AG04449 (cell line): Measurements from ENCODE around the gene DCXR.

Source experiments
- CTCF ChIA-PET: fragments of 350-600 bp; formaldehyde crosslinking; extraction: SDS; loops from one replicate; lab custom pipeline; 2021; ENCODE audit warnings: antibody characterized with exemption; lab: Yijun Ruan, JAX
- POLR2A ChIA-PET: fragments of 400-600, 350-600 bp; formaldehyde crosslinking; extraction: SDS; loops from one replicate; lab custom pipeline; 2020; ENCODE audit warnings: antibody characterized with exemption, inconsistent platforms; lab: Yijun Ruan, JAX
- DNase-seq: peaks from one replicate; pipeline ENCODE4 v3.0.0-alpha.2; 2010; ENCODE audit warnings: low read depth, low spot score
- H3K4me3 ChIP-seq: 2 replicates; pipeline ENCODE4 v1.5.1; 2011; ENCODE audit warnings: low read depth, mild to moderate bottlenecking, control low read depth, low read length
- TF ChIP-seq, protein P1 (sequence below): IDR thresholded peaks from one replicate; pipeline ENCODE4 v1.5.1; 2011; ENCODE audit warnings: mild to moderate bottlenecking, moderate library complexity, low read length, control low read depth, inconsistent platforms; ENCODE audit not compliant: insufficient read depth; ENCODE audit errors: missing control alignments

Gene DCXR

GRCh38 chr17:82009413-82009812 is 28.1 kb downstream of the DCXR start:
- POLR2A ChIA-PET: interaction anchor here (1.5 kb wide), 1 partner anchor 13 kb away, joined by 4 read pairs; no protein-coding TSS in a partner anchor
- H3K4me3 ChIP-seq: no peak overlapping the region
- DNase-seq: no peak
- TF ChIP-seq, protein P1, sequence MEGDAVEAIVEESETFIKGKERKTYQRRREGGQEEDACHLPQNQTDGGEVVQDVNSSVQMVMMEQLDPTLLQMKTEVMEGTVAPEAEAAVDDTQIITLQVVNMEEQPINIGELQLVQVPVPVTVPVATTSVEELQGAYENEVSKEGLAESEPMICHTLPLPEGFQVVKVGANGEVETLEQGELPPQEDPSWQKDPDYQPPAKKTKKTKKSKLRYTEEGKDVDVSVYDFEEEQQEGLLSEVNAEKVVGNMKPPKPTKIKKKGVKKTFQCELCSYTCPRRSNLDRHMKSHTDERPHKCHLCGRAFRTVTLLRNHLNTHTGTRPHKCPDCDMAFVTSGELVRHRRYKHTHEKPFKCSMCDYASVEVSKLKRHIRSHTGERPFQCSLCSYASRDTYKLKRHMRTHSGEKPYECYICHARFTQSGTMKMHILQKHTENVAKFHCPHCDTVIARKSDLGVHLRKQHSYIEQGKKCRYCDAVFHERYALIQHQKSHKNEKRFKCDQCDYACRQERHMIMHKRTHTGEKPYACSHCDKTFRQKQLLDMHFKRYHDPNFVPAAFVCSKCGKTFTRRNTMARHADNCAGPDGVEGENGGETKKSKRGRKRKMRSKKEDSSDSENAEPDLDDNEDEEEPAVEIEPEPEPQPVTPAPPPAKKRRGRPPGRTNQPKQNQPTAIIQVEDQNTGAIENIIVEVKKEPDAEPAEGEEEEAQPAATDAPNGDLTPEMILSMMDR: no peak
- CTCF ChIA-PET: interaction anchor here (1.0 to 5.3 kb wide), 4 partner anchors 11 to 50 kb away, joined by 3 to 46 read pairs (median 8); partner anchors contain the start of genes CENPX and LRRC45

- ChIA-PET POLR2A (interaction anchor here (1.5 kb wide), 1 partner anchor 13 kb away, joined by 4 read pairs; no protein-coding TSS in a partner anchor), CTCF (interaction anchor here (0.8 to 5.3 kb wide), 5 partner anchors 12 to 50 kb away, joined by 3 to 46 read pairs (median 4); partner anchors contain the start of genes CENPX and LRRC45)
- H3K4me3 ChIP-seq: no peak overlapping the region
- DNase-seq: no peak
- TF ChIP-seq, protein P1: no peak
These were observed 28.5 kb downstream of the DCXR start for GRCh38 chr17:82008941-82009405.

DNA sequence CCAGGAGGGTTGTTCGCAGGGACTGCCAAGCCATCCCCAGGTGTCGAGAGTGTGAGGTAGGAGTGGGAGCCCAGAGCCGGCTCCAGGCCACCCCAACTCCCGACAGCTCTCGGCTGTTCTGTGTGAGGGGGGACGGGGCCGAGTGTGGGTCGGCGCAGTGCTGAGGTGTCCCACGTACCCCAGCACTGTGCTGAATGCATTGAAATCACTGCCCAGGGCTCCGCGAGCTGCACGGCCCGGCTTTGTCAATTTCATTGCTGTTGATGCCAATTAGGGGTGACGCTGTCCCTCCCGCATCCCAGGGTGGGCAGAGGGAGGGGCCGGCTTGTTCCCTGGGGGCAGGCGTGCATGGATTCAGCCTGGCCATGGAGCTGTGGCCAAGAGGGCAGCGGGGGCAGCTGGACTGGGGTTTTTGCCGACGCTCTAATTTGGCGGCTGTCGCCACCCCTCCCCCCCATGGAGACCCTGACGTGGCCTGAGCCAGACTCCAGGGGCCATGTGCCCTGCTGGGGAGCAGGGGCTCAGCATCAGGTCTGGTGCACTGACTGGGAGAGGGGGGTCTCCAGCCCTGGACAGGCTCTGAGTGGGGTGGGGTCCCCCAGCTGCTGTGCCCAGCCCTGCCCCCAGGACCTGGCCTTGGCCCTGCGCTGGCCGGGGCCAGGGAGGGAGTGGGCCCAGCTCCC is 29.1 kb downstream of the DCXR start:
- no peak overlapping the region for H3K4me3 ChIP-seq
- ChIA-PET CTCF (interaction anchor here (0.8 to 5.3 kb wide), 5 partner anchors 12 to 49 kb away, joined by 3 to 46 read pairs (median 3); partner anchors contain the start of genes CENPX and LRRC45), POLR2A (interaction anchor here (1.5 kb wide), 1 partner anchor 14 kb away, joined by 4 read pairs; no protein-coding TSS in a partner anchor)
- TF ChIP-seq, protein P1: no peak
- DNase-seq: no peak

DNA sequence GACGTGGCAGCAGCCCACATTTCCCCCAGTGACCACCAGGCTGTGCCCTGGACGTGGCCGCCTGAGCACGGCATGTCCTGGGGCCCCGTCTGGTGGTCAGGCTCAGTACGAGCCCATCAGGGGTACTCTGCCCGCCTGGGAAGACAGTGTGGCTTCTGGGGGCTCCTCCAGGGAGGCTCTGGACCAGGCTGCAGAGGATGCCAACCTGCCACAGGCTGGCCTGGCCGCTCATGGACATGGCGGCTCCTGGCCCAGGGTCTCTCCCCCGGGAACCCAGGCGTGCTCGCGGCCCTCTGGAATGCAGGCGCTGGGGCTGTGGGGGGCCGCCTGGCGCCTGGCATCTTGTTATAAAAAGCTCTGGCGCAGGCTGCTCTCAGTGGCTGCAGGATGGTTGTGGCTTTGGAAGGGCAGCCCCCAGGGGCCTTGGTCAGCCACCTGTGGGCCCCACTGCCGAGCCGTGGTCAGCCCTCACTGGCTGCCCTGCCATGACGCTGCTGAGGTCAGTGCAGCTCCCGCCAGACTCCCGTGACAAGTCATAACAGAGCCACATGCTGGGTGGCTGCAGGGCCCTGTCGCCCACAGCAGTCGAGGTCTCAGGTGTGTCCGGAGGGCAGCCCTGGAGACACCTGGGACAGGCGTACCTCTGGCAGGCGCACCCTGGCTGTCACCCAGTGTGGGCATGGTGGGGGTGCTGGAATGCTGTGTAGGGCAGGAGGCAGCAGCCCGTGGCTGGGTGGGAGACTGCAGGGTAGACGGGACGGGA is 29.8 kb downstream of the DCXR start:
- DNase-seq: no peak
- ChIA-PET CTCF (interaction anchor here (0.9 to 1.7 kb wide), 2 partner anchors 16 to 23 kb away, joined by 3 to 4 read pairs; partner anchors contain the start of gene LRRC45), POLR2A (no interaction called here)
- TF ChIP-seq, protein P1: no peak
- H3K4me3 ChIP-seq: no peak overlapping the region

DNA sequence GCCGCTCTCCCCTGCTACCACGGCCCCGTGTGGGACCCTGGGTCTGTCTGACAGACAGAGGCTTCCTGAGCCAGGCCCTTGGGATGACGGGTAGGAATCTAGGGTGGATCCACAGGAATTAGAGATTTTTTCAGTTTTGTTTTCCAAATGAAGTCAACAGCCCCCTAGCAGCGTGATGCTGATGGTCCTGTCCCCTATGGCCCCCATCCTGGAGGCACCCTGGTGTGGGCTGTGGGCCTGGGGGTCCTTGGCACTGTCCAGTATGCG is 30.3 kb downstream of the DCXR start:
- POLR2A ChIA-PET: no interaction called here
- no peak overlapping the region for H3K4me3 ChIP-seq
- DNase-seq: no peak
- TF ChIP-seq, protein P1: no peak
- CTCF ChIA-PET: no interaction called here
